GM19452 (cell line): ENCODE measurements around the gene DPP6.

Source experiments
- ATAC-seq: cut with Tn5 transposase; IDR thresholded peaks from one replicate; pipeline ENCODE4 v1.9.1; 2021; ENCODE audit not compliant: unreplicated experiment

DPP6 gene

DNA sequence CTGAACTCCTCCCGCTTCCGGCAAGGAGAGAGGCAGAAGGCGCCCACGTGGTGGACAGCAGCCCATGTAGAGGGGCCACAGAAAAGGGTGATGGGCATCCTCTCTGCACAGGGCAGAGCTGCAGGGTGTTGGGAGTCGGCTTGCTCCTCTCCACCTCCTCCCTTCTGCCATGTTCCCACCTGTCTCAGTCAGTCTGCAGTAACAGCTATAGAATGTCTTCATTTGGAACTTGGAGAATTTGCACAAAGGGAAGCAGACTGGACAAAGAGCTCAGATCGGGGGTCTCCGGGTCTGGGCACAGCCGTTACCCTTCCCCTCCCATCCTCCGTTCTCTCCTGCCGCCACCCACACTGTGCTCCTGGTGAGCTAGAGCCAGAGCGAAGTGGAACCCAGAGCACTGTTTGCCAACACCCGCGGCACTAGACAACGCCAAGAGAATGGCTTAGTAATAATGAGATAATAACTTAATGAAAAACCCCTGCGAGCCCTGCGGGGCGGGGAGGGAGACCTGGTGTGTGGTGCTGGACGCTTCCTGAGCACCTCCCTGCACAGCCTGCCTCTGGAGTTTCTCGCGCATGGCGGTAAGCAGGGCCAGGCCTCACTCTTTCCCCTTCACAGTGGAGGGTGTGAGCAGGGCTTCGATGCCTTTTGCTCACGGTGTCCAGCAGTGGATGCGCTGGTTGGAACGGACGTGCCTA, 696.0 kb downstream of the DPP6 start:
- ATAC-seq = no peak

DNA sequence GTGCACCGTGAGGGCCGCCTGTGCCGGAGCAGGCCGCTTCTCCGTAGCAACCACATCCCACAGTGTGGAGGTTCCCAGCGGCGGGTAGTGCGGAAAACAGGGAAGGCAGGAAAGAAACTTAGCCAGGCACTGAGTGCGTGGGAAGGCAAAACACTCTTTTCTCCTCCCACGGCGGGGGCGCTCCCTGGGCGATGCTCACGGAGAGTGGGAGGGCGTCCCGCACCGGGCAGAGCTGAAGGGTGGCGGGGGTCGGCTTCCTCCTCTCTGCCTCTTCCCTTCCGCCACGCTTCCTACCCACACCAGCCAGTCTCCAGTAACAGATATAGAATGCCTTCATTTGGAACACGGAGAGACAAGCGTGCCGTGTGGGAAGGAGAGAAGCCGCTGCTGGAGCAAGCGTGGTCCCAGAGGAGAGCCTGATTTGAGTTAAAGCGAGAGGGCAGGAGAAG, 698.2 kb downstream of the DPP6 start:
- ATAC-seq = no peak

DNA sequence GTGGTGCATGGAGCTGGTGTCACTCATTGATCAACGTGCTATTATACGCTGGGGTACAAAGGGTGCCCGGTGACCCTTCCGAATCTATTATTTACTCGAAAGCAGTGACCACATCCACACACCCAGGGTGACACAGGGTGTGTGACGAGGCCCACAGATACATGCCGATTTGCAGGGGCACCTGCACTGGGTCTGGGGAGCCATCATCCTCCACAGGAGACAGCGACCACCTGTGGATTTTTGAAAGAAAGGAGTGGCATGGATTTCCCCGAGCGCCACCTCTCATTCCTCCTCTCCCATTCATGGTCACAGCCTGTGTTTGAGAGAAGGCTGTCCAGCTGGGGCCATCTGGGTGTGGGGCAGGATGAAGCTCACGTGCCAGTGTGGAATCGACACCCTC, 701.0 kb downstream of the DPP6 start:
- ATAC-seq = no peak

DNA sequence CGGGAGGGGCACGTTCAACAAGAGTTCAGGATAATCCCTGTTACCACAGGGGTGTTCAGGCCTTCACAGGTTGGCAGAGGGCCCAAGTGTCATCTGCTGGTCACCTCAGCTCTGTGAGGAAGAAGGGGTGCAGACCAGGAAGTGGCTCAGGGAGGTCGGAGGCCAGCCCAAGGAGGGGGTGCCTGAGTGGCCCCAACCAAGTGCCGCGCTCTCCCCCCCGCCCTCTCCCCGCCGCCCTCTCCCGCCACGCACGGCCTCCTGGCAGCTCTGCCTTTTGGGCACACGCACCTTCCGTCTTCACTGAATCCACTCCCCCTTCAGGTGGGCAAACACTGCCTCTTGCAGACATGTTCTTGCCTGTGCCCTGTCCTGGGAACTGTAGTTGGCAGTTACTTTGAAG, 705.6 kb downstream of the DPP6 start:
- ATAC-seq = no peak

DNA sequence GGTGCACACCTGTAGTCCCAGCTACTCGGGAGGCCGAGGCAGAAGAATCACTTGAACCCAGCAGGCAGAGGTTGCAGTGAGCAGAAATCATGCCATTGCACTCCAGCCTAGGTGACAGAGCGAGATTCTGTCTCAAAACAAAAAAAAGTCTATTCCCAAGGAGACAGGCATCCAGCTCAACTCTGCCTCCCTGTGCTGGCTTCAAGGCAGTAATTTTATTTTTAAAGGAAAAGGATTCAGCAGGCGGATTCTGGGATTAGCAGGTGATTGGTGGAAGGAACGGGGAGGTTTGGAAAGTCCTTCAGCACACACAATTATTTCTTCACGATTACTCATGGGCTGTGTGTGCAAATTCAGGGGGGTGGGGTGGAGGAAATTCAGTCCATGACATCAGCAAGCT, 707.8 kb downstream of the DPP6 start:
- ATAC-seq = no peak

DNA sequence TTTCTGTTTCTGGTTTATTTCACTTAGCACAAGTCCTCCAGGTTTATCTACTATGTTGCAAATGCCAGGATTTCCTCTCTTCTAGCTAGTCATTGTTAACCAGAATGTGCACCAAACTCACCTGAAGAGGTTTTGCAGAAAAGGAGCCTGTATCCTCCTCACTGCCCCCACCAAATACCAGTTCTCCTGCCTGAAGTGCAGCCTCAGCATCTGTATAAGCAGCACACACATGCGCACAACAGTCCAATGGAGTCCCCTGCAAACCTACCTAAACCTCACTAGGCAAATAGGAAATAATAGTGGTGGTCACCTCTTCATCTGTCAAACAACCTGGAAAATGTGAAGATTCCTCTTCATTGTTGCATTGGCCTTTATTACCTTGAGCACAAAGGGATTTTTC, 712.9 kb downstream of the DPP6 start:
- no peak for ATAC-seq

DNA sequence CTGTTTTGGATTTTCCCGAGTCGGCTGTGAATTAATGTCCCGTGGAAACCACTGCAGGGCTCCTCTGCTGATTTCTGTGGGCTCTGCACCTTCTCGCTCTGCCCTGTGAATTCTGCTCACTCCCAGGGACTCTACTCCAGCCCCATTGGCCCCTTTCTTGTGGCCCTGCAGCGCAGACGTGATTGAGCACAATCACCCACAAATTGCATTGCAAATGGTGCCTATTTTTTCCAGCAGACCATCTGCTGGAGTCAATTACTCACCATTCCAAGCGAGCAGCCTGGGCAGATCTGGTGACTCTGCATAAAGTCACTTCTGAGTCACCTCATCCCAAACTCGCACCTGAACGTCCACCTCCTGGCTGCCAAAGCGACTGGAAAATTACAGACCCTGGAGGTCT, 714.9 kb downstream of the DPP6 start:
- no peak for ATAC-seq

DNA sequence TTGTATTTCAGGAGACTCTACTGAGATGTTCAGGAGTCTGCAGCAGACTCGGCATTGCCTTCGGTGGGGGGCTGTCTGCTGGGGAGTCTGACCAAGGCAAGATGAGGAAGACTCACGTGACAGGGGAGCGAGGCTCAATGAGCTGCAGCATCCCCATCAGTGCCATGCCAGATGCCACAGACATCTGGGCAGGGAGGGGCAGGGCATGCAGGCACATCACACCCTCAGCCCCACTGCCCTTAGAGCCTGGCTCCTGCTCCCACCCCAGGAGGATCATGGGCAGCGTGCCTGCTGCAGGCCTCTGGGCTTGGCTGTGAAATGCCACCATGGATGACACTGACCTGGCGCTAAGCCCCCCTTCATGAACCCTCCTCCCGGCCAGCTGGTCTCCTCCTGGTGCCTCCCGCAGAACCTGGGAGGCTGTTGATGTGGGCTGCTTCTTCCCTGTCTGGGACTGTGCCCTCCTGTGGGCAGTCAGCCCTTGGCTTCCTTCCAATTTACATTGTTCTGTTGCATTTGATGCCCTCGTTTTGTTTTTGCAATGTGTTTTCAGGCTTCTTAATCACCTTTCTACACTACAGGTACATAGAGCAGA, 715.7 kb downstream of the DPP6 start:
- no peak for ATAC-seq

DNA sequence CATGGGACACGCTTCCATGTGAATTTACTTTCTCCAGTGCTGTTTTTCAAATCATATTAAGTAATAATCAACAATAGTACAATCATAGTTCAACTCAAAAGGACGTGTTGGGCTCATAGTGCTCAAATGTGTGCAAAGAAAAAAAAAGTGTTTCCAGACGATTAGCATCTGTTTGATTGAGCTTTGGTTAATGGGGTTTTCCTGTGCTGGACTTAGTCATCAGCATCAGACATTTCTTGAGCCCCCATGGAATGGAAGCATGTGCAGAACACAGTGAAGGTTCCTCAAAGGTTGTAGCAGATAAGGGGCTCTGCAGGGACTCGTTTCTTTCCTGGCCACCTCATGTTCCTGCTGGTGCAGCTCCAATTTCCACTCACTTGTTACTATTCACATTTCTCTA, 716.8 kb downstream of the DPP6 start:
- ATAC-seq = no peak

DNA sequence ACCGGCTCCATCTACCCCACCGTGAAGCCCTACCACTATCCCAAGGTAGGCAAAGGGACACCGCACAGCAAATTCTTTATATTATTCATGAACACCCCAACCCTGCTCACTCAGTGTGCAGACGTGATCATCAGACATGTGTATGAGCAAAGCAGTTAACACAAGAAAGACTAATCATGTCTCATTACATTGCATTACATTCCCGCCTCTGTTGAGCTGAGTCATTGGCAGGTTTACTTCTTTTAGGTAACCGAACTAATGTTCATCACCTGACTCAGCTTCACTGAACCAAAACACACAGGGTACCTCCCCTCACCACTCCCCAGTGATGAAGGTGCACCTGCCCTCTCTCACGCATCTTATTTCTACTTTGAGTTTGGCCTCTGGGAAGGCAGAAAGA, 717.3 kb downstream of the DPP6 start:
- no peak for ATAC-seq

DNA sequence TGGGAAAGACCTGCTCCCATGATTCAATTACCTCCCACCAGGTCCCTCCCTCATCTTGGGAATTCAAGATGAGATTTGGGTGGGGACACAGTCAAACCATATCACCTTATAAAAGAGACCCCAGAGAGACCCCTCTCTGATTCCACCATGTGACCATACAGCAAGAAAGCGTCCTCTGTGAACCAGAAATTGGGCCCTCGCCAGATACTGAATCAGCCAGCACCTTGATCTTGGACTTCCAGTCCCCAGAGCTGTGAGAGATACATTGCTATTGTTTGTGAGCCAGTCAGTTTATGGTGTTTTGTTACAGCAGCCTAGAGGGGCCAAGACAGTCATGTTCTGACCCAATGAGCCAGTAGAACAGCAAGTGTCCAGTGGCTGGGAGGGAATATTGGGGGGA, 718.2 kb downstream of the DPP6 start:
- ATAC-seq = no peak

DNA sequence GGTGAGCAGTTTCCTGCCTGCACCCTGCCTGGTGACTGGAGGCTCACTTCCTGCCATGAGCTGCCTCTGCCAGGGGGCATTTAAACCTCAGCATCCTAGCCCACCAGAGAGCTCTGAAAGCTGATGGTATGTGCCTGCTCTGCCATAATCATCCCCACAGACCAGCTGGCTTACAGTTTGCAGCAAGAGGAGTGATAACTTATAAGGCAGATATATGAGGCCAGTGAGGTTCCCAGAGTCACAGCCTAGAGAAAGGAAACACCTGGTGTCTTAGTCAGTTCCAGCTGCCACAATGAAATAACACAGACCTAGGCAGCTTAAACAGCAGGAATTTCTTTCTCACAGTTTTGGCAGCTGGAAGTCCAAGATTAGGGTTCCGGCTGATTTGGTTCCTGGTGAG, 718.8 kb downstream of the DPP6 start:
- ATAC-seq = no peak

DNA sequence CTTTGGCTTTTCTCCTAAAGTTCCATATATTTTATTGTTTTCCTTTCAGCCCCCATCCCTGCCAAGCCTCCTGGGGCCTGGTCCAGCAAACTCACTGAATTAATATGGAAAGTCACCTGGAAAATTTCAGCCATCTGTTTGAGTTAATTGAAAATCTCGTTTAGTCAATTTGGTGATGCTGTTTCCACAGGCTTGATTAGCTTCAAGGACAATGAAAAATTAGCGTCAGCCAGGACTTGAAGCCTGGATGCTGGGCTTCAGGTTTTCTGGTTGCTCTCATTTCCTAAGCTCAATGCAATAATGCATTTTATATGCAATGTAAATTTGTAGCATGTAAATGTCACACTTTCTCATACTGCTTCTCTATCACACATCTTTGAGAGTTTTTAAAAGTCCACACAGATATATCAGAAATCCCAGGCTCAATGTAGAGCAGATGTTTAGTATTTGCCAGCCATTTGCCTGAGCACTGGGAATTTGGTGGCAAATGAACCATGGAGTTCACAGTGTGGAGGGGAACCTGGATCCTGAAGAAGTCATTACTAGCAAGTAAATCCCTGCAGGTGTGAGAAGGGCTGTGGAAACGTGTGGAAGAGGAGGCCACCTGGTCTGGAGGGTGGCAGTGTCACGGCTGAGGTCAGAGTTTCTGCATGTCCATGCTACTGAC, 722.2 kb downstream of the DPP6 start:
- ATAC-seq = no peak

DNA sequence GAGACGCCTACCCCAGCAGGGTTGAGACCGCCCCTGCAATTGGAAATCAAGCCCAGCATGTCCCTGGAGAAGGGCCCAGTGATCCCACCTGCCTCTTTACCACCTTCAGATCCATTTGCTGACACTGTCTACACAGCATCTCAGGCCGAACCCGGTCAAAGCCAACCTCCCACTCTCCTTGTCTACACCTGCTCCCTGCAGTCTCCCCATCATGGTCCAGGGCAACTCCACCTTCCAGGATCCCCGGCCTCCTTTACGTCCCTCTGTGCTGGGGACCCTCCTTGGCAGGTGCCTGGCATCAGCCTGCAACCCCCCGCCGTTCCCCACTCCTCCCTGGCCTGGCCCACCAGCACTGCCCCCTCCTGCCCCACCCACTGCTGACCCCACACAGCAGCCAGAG, 723.5 kb downstream of the DPP6 start:
- no peak for ATAC-seq

DNA sequence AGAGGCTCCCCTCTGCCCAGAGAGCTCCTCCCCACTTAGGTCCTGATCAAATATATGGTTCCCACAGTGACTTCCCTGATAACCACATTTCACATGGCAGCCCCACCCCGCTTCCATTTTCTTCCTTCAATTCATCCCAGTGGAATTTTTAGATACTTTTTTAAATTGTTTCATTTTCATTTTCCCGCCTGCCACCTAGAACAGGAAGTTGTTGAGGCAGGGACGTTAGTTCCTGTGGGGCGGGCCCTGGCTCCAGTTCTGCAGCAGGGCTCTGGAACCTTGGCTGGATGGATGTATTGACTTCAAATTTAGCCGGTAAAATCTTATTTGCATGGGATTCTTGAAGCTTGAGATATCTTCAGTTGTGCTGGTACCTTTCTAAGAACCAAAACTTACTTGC, 724.2 kb downstream of the DPP6 start:
- no peak for ATAC-seq

DNA sequence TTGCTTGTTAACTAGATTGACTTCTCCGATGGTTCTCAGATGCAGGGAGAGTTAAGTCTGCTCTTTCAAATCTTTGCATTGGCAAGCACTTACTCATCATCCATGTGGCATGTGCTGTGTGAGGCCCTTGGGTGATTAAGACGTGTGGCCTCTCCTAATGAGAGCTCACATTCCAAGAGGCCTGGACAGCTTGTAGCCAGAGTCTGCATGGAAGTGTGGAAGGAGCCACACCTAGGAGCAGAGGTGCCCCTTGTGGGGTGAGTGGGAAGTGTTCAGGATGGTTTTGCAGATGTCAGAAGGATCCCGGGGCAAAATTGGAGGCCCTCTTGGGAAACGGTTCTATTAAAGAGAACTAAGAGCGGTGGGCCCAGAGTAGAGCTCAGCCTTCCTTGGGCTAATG, 724.8 kb downstream of the DPP6 start:
- ATAC-seq = no peak

DNA sequence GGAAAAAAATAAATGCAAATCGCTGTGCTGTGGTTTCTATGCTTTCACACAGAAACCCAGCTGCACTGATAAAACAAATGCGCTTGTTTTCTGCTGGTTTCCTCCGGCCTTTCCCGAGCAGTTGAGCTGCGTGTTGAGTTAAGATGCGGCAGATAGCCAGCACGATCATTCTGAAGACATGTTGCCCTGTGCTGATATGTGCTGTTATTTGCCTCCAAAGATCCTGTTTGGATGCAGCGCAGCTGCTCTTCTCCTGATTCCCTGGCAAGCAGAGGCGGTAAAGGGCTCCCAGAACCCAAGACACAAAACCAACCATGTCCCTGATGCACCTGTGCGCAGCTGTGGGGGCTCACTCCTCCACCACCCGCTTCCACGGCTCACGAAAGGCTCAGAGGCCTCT, 725.3 kb downstream of the DPP6 start:
- no peak for ATAC-seq

DNA sequence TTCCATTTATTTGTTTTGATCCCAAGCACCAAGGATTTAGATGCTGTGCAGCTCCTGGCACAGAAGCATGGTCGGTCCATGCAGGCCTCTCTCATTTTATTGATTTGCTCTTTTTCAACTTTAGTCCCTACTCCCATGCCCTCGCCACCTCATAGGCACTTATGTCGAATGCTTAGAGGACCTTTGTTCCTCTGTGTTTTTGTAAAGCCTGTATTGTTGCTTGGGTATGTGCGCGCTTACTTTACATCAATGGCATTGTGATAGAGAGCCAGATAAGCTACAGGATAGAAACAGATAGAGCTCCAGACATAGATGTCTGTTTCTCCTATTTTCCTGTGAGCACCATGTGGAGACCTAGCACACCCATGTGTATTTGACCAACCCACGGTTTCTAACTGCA, 725.7 kb downstream of the DPP6 start:
- ATAC-seq = no peak

DNA sequence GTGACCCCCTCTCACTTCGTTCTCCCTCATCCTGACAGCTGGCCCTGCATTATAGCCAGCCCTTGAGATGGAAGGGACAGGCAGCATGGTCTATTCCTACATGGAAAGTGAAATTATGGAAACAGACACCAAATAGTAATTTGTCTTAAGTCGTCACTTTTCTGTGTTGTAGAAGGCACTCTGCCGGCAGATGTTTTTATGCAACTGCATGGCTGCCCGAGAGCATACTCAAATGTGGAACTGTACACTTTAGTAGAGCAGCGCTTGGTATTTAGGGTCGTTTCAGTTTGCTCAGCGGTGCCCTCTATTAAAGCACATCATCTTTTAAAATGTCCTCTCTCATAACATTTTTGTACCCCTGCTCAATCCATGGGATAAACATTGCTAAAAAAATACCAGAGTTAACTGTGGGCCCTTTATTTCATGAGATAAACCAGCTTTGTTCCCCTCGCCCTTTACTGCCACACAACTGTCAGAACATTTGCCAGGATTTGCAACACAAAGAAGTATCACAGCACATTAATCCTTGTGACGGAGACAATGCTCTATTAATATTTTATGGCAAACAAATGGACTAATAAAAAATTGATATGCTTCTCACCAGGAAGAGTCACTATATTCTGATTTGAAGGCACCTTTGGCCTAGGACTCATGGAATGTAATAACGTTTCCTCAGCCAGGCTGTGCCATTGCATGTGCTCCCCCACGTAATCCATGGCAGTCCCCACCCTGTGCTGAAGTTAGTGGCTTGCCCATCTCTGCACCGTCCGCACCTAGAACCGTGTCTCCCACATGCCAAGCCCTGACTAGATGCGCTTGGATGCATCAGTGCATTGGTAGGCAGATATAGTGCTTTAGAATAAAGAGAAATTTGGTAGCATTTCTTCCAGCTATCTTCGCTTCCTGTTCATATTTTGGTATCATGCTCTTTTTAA, 729.4 kb downstream of the DPP6 start:
- ATAC-seq = no peak

DNA sequence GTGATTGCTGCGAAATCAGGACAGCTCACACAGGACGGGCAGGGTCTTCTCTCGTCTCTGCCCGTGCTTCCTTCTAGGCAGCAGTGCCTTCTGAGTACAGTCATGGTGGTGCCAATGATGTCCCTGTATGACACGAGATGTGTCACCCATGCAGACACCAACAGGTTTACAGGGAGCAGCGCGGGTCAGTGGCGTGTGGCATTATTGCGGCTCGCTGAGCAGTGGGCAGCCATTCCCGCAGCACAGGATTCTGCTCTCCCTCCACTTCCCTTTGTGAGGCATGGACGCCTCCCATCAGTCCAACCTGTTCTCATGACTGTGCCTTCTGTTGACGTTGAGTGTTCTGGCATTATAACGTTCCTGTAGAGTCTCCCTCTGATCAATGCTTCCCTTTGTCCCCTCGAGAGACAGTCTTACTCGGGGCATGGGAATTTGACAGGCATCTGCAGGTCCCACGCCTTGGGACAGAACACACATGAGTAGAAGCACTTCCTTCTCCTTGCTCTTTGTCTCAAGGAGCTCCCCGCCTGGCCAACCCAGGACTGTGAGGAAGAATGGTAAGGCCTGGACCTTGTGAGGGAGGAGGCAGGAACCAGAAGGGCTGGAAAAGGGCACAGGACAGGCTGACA, 731.2 kb downstream of the DPP6 start:
- no peak for ATAC-seq

DNA sequence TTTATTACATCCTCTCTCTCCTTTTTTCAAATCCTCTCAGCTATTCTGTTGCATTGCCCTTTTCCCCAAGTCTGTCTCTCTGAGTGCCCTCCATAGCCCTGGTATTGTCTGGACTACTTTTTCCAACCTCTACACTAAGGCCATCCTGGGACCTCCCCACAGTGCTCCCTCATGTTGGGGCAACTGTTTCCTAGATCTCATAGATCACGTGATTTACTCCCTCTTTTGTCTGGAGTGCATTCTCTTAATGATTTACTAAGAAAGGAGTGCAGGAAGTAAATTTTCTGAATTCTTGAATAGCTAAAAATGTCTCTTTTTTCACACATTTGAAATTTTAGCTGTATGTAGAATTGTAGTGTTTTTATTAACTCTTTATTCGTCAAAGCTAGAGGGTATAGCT, 733.7 kb downstream of the DPP6 start:
- no peak for ATAC-seq
